Spleen (tissue), 11 donors: ENCODE measurements around the gene DNAJC30. TPM values are rescaled to one million over a fixed set of nuclear protein-coding genes. Genes with fewer than 3 reads are reported as not detected.

Experiments used
- DNase-seq: peaks from one replicate; pipeline ENCODE4 v3.0.0-alpha.2; 2020
- H3K27ac ChIP-seq, 8 donors: fragments of 200-600 bp; sonication (generic) in 7 of 8; 1 replicate in 4 of 8; 2 replicates in 4 of 8; pipeline versions ENCODE4 v1.5.0 to v1.8.0; 2016 to 2021; ENCODE audit warnings: inconsistent platforms in 4 of 8, mild to moderate bottlenecking in 4 of 8, moderate library complexity in 1 of 8
- H3K27me3 ChIP-seq, 7 donors: fragments of 200-600 bp; sonication (generic) in 6 of 7; replicated peaks in 1 of 7; 1 replicate in 4 of 7; 2 replicates in 3 of 7; pipeline versions ENCODE4 v1.5.0 to v1.8.0; 2016 to 2021; ENCODE audit warnings: inconsistent platforms in 3 of 7, mild to moderate bottlenecking in 1 of 7
- H3K36me3 ChIP-seq, 6 donors: fragments of 200-600 bp; sonication (generic) in 5 of 6; 1 replicate in 4 of 6; 2 replicates in 2 of 6; pipeline versions ENCODE4 v1.5.0 to v1.8.0; 2016 to 2021; ENCODE audit warnings: inconsistent platforms in 2 of 6
- H3K4me1 ChIP-seq, 6 donors: fragments of 200-600 bp; sonication (generic) in 5 of 6; 1 replicate in 3 of 6; 2 replicates in 3 of 6; pipeline versions ENCODE4 v1.5.0 to v1.8.0; 2016 to 2021; ENCODE audit warnings: inconsistent platforms in 3 of 6
- H3K4me3 ChIP-seq, 8 donors: fragments of 200-600 bp; sonication (generic) in 7 of 8; 1 replicate in 4 of 8; 2 replicates in 4 of 8; pipeline versions ENCODE4 v1.5.0 to v1.8.0; 2016 to 2021; ENCODE audit warnings: inconsistent platforms in 4 of 8, mild to moderate bottlenecking in 4 of 8, moderate library complexity in 2 of 8
- H3K9me3 ChIP-seq, 8 donors: fragments of 200-600 bp; sonication (generic) in 7 of 8; 1 replicate in 4 of 8; 2 replicates in 4 of 8; pipeline versions ENCODE4 v1.5.0 to v1.8.0; 2016 to 2021; ENCODE audit warnings: inconsistent platforms in 4 of 8
- POLR2A ChIP-seq, 3 donors: fragments of 450-650 bp; IDR thresholded peaks; one replicate each; pipeline ENCODE4 v1.5.1; 2017; ENCODE audit warnings: antibody characterized with exemption in 3 of 3, mild to moderate bottlenecking in 1 of 3
- POLR2AphosphoS5 ChIP-seq, 3 donors: sonication (generic); formaldehyde crosslinking; IDR thresholded peaks; one replicate each; pipeline ENCODE4 v1.5.1; 2017; ENCODE audit warnings: antibody characterized with exemption in 3 of 3
- WGBS, 5 donors: extraction: QIAGEN DNeasy Blood & Tissue Kit in 3 of 5; methylation state at CpG; one replicate each; pipeline versions ENCODE4 v1.1.5 to v1.1.7; 2013 to 2018; 5-methylcytosine and 5-hydroxymethylcytosine counted together
- intact Hi-C: fragments of 100-400 bp; cut with DNase I; formaldehyde crosslinking; loops from one replicate; pipeline ENCODE4 v1.15.0; 2023; ENCODE audit warnings: low total_unique reads
- polyA plus RNA-seq, 3 donors: library from polyadenylated mRNA; stranded (reverse); fragments of 200-250 nt; gene quantifications; one replicate each; pipeline ENCODE4 v1.2.1, GENCODE V29; 2013
- total RNA-seq, 7 donors: library from RNA; depleted of rRNA in 3 of 7; stranded (reverse); fragments of >200 nt in 3 of 7; fragmentation: NEBNext Ultra II Directional in 4 of 7; extraction: Animal tissue kit (Norgen Biotek cat#: 25700) in 4 of 7; gene quantifications; one replicate each; pipeline versions ENCODE4 v1.1.0 to v1.2.1, GENCODE V29; 2016 to 2021
- TF ChIP-seq, protein P1 (sequence below), 11 experiments: fragments of 200-600 bp in 7 of 11; fragments of 450-650 bp in 4 of 11; sonication (generic) in 4 of 11; IDR thresholded peaks in 8 of 11; conservative IDR thresholded peaks in 3 of 11; 1 replicate in 7 of 11; 2 replicates in 4 of 11; pipeline versions ENCODE4 v1.4.0 to v1.8.0; 2016 to 2021; ENCODE audit warnings: antibody characterized with exemption in 11 of 11, inconsistent platforms in 4 of 11, mild to moderate bottlenecking in 1 of 11
- donor health status: healthy with polysubstance abuse.
- donor health status: DM: no; HTN: no; CAD: no; lungs with moderate emphysema.
- donor health status: DM: no; HTN: no; CAD: no.
- donor health status: Bipolar disorder and iron deficiency.
- donor health status: healthy.
- donor health status: DM: no; HTN: no; CAD: no.
- donor health status: DM: yes; HTN: yes; CAD: no.

DNAJC30 gene
- total and polyA plus RNA-seq, 10 donors: 5.6 to 12.7 (median 8.7) TPM

DNA sequence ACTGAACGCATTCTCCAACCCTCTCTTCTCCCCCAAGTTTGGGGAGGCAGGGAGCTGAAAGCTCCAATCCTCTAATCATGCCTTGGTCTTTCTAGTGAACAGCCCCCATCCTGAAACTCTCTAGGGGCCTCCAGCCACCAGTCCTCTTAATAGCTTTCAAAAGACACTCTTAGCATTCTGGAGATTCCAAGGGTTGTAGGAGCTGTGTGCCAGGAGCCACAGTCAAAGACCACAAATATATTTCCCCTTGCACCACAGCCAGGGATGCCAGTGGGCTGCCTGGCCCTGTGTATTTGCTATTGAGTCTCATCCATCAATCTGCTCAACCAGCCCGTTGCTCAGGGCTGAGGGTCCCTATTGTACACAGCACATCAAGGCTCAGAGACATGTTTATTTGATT is 40.4 kb downstream of the DNAJC30 start:
- H3K4me1 ChIP-seq: peaks cover under 1 to 17% (median 7%) of the 10 kb centered on the region in 6 donors
- H3K36me3 ChIP-seq: no peaks in the 10 kb centered on the region
- H3K27ac ChIP-seq: no peak overlapping the region
- intact Hi-C loops: no loop called here
- DNase-seq: no peak
- 55 to 73% (median 72%) methylated on average over 2 of the region's 2 CpGs for WGBS, 5 donors
- H3K4me3 ChIP-seq: no peak overlapping the region
- peaks cover 0 to 23% (median 17%) of the 10 kb centered on the region in 8 donors for H3K9me3 ChIP-seq
- H3K27me3 ChIP-seq: peaks cover 0 to 62% (median 11%) of the 10 kb centered on the region in 7 donors
- TF ChIP-seq POLR2A (IDR thresholded peaks at IDR 0.05) (no peak), POLR2AphosphoS5 (IDR thresholded peaks at IDR 0.05) (no peak)
- TF ChIP-seq, protein P1, sequence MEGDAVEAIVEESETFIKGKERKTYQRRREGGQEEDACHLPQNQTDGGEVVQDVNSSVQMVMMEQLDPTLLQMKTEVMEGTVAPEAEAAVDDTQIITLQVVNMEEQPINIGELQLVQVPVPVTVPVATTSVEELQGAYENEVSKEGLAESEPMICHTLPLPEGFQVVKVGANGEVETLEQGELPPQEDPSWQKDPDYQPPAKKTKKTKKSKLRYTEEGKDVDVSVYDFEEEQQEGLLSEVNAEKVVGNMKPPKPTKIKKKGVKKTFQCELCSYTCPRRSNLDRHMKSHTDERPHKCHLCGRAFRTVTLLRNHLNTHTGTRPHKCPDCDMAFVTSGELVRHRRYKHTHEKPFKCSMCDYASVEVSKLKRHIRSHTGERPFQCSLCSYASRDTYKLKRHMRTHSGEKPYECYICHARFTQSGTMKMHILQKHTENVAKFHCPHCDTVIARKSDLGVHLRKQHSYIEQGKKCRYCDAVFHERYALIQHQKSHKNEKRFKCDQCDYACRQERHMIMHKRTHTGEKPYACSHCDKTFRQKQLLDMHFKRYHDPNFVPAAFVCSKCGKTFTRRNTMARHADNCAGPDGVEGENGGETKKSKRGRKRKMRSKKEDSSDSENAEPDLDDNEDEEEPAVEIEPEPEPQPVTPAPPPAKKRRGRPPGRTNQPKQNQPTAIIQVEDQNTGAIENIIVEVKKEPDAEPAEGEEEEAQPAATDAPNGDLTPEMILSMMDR (IDR thresholded peaks at IDR 0.05 in 8 of 11, conservative IDR thresholded peaks at IDR 0.05 in 3 of 11): no peak

DNA sequence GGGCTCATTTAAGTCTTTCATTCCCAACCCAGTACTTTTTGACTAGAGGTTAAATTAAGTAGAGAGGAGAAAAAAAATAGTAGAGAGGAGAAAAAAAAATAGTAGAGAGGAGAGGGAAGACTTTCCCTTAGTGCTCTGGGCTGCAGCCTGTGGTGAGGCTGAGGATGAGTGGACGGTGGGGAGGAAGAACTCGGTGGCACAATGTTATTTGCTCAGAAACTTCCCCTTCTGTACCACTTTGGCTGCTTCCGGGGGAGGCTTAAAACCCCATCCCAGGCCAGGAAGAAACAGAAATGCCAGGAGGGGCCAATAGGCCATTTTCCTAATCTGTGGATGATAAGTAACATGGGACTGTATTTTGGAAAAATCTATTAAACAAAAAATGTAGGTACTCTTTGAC is 44.3 kb downstream of the DNAJC30 start:
- Histone ChIP-seq H3K36me3 (no peaks in the 10 kb centered on the region), H3K9me3 (peaks cover 0 to 23% (median 17%) of the 10 kb centered on the region in 8 donors), H3K4me3 (no peak overlapping the region), H3K27ac (no peak overlapping the region), H3K27me3 (peaks cover 0 to 51% (median 8%) of the 10 kb centered on the region in 7 donors), H3K4me1 (no peaks in the 10 kb centered on the region)
- TF ChIP-seq POLR2AphosphoS5 (IDR thresholded peaks at IDR 0.05) (no peak), POLR2A (IDR thresholded peaks at IDR 0.05) (no peak)
- TF ChIP-seq, protein P1 (IDR thresholded peaks at IDR 0.05 in 8 of 11, conservative IDR thresholded peaks at IDR 0.05 in 3 of 11): no peak
- no peak for DNase-seq
- WGBS, 5 donors: 16 to 33% (median 17%) methylated on average over 3 of the region's 3 CpGs
- intact Hi-C loops: no loop called here

DNA sequence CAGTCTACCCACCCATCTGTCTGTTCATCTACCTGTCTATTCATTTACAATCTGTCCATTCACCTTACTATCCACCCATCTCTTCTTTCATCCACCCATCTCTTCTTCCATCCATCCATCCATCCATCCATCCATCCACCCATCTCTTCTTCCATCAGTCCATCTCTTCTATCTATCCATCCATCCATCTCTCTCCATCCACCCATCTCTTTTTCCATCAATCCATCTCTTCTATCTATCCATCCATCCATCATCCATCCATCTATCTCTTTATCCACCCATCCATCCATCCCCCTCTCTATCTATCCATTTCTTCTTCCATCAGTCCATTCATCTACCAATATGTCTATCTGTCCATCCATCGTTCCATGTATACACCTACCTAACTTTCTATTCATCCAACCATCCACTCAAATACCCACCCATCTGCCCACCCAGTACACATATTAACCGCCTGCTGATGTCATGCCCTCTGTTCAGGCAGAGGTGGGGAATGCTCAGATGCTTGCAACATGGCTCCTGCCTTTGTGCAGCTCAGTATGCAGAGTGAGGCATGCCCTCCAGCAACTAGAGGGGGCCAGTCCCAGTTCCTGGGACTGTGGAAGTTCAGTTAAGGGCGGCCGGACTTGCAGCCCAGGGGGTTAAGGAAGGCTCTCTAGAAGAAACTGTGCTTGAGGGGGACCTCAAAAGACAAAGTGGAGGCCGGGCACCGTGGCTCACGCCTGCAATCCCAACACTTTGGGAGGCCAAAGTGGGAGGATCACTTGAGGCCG is 47.6 kb downstream of the DNAJC30 start:
- no peak overlapping the region for H3K4me3 ChIP-seq
- intact Hi-C loops: no loop called here
- no peaks in the 10 kb centered on the region for H3K4me1 ChIP-seq
- no peaks in the 10 kb centered on the region for H3K36me3 ChIP-seq
- H3K9me3 ChIP-seq: peaks cover 0 to 6% (median under 1%) of the 10 kb centered on the region in 8 donors
- H3K27me3 ChIP-seq: peaks cover 0 to 56% (median 11%) of the 10 kb centered on the region in 7 donors
- WGBS, 5 donors: 84 to 95% (median 87%) methylated on average over 8 of the region's 8 CpGs
- TF ChIP-seq POLR2A (IDR thresholded peaks at IDR 0.05): no peak
- TF ChIP-seq, protein P1 (IDR thresholded peaks at IDR 0.05 in 8 of 11, conservative IDR thresholded peaks at IDR 0.05 in 3 of 11): no peak
- no peak for TF ChIP-seq POLR2AphosphoS5 (IDR thresholded peaks at IDR 0.05)
- DNase-seq: no peak
- H3K27ac ChIP-seq: no peak overlapping the region

DNA sequence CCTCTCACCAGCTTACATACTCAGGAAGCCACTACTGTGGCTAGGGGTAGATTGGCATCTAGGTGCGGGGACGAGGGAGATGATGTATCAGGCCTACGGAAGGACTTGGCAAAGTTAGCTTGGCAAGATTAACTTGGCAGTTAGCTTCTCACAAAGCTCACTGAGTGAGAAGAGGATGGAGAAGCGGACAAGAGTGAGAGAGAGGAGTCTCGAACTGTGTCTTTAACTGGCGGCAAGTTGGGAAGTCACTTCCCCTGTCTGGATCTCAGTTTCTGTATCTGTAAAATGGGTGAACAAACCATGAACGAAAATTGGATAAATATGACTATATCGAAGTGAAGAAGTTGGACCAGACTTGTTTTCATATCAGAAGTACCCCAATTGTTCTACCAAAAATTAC is 49.4 kb downstream of the DNAJC30 start:
- H3K4me1 ChIP-seq: no peaks in the 10 kb centered on the region
- TF ChIP-seq POLR2AphosphoS5 (IDR thresholded peaks at IDR 0.05) (no peak), POLR2A (IDR thresholded peaks at IDR 0.05) (no peak)
- TF ChIP-seq, protein P1 (IDR thresholded peaks at IDR 0.05 in 8 of 11, conservative IDR thresholded peaks at IDR 0.05 in 3 of 11): no peak
- DNase-seq: no peak
- peaks cover 0 to 70% (median 11%) of the 10 kb centered on the region in 7 donors for H3K27me3 ChIP-seq
- intact Hi-C loops: no loop called here
- 81 to 87% (median 81%) methylated on average over 8 of the region's 8 CpGs for WGBS, 5 donors
- no peak overlapping the region for H3K4me3 ChIP-seq
- H3K9me3 ChIP-seq: no peaks in the 10 kb centered on the region
- no peaks in the 10 kb centered on the region for H3K36me3 ChIP-seq
- no peak overlapping the region for H3K27ac ChIP-seq
